ENCODE results near the gene PADI3. TPM values are rescaled to one million over a fixed set of nuclear protein-coding genes. Genes with fewer than 3 reads are reported as not detected.

Gene PADI3
- total and polyA plus RNA-seq, 2 of the 8 experiments (the other 6 are each of a cell fraction or from before 2014, with no cell fraction given) = 0.37 to 0.94 TPM

DNA sequence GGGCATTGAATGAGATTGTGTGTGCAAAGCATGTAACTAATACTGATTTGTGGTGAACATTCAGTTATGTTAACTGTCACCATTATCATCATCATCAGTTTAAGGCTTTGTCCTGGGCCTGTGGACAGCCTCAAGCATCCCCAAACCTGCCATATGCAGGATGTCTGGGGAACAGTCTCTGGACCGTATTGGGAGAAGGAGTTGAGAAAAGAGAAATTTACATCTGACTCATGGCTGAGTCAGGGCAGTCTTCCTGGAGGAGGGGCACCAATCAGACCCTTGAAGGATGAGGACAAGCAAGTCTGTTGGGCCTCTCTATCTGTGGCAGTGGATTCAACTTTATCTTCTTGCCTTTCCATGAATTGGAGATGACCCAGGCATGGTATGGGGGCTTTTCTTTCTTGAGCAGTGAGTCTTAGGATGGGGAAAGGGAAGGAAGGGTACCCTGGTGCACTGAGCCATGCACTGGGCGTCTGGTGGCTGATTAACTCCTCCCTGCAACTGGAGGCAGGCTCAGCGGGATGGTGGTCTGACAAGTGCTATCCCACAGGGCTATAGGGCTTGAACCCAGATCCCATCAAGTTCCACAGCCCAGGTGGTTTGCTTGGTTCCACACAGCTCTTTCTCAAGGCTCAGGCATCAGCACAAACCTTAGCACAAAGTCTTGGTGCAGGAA, 2.9 kb downstream of the PADI3 start:
- Histone ChIP-seq H3K23me2 (ENCODE audit: low read depth, low read length) (no peaks in the 10 kb centered on the region), H2BK5ac (ENCODE audit: low read depth, low read length) (no peak overlapping the region; the same call in 1 of the 2 replicates), H3K27ac (ENCODE audit: low read depth, low read length) (no peak overlapping the region), H3K23ac (ENCODE audit: insufficient read length) (no peak overlapping the region), H3K4ac (replicated peaks; ENCODE audit: insufficient read length, low read depth, low read length) (no peak overlapping the region), H3K36me3 (ENCODE audit: control insufficient read depth in 2 of 4, insufficient read depth in 4 of 4, low read length in 3 of 4) (no peaks in the 10 kb centered on the region), H3K4me1 (replicated peaks in 1 of 4; ENCODE audit: control insufficient read depth in 3 of 4, insufficient read depth in 4 of 4, low read length in 3 of 4) (peaks cover 0 to 3% (median under 1%) of the 10 kb centered on the region in 4 experiments; a peak in 1 of 7 replicates), H4K8ac (ENCODE audit: extremely low read depth, insufficient read depth, low read length) (no peak overlapping the region), H3K9me3 (ENCODE audit: insufficient read depth in 2 of 2, low read depth in 1 of 2, low read length in 1 of 2) (no peaks in the 10 kb centered on the region), H4K91ac (replicated peaks; ENCODE audit: insufficient read length, low read length) (no peak overlapping the region), H2BK12ac (ENCODE audit: low read depth, low read length) (no peak overlapping the region), H4K5ac (ENCODE audit: insufficient read length, low read depth, low read length) (no peak overlapping the region), H2AK5ac (ENCODE audit: low read depth, low read length) (no peak overlapping the region), H2BK120ac (replicated peaks; ENCODE audit: low read depth, low read length) (no peak overlapping the region), H2BK15ac (ENCODE audit: low read length) (no peak overlapping the region), H3K14ac (ENCODE audit: insufficient read length) (no peak overlapping the region), H3K56ac (replicated peaks; ENCODE audit: insufficient read length, low read depth, low read length) (no peak overlapping the region), H2AFZ (ENCODE audit: low read length) (no peak overlapping the region), H3K27me3 (replicated peaks in 1 of 4; ENCODE audit: control insufficient read depth in 3 of 4, extremely low read depth in 1 of 4, insufficient read depth in 3 of 4, low read length in 3 of 4) (no peaks in the 10 kb centered on the region), H3K4me2 (ENCODE audit: insufficient read depth in 1 of 2, low read depth in 2 of 2, low read length in 2 of 2) (no peak overlapping the region), H2BK20ac (ENCODE audit: low read length) (no peak overlapping the region), H4K20me1 (replicated peaks in 1 of 2; ENCODE audit: control insufficient read depth in 1 of 2, insufficient read depth in 2 of 2, low read length in 2 of 2) (no peaks in the 10 kb centered on the region), H3K18ac (ENCODE audit: extremely low read depth, low read length) (no peak overlapping the region), H3K79me1 (ENCODE audit: low read depth, low read length) (no peaks in the 10 kb centered on the region), H3K4me3 (ENCODE audit: extremely low read depth in 1 of 4, insufficient read depth in 2 of 4, low read depth in 3 of 4, low read length in 4 of 4) (no peak overlapping the region), H3K9ac (replicated peaks in 1 of 4; ENCODE audit: extremely low read depth in 1 of 4, low read depth in 3 of 4, low read length in 3 of 4) (no peak overlapping the region), H3K79me2 (ENCODE audit: control insufficient read depth in 1 of 2, insufficient read depth in 2 of 2, low read length in 2 of 2) (no peaks in the 10 kb centered on the region)
- 73% methylated on average over 3 of the region's 3 CpGs; no CpG with 5 or more reads in 1 of the 2 experiments for WGBS, 2 experiments (ENCODE audit: extremely low coverage in 1 of 2, insufficient coverage in 1 of 2, insufficient read length in 1 of 2, insufficient replicate concordance in 2 of 2, low coverage in 1 of 2, low lambda C conversion rate in 2 of 2, missing lambda C conversion rate in 1 of 2)
- DNase-seq (ENCODE audit: low read depth in 1 of 2, low spot score in 2 of 2) (no peak), FAIRE-seq (no peak)
- ChIA-PET CTCF (ENCODE audit: partially characterized antibody) (interaction anchor here (1.0 to 1.9 kb wide), 3 partner anchors 14 to 31 kb away, joined by 3 to 7 read pairs (median 4); no protein-coding TSS in a partner anchor), POLR2A (ENCODE audit: partially characterized antibody) (no interaction called here)
- TF ChIP-seq HDAC2 (IDR thresholded peaks at IDR 0.05; ENCODE audit: borderline replicate concordance in 1 of 2, low read depth in 2 of 2, low read length in 2 of 2) (no peak), E2F6 (IDR thresholded peaks at IDR 0.05) (no peak), CTBP2 (IDR thresholded peaks at IDR 0.05; ENCODE audit: borderline replicate concordance, insufficient read depth, insufficient read length, low read length) (no peak), SIRT6 (IDR thresholded peaks at IDR 0.05; ENCODE audit: low read length) (no peak)

Data from H1 (cell line).